Sciatic nerve (tissue), 2 donors: Measurements from ENCODE around the gene SLC31A1. TPM values are rescaled to one million over a fixed set of nuclear protein-coding genes. Genes with fewer than 3 reads are reported as not detected.
A peak's percentile ranks its signal among the peaks of the same experiment; 100 is the strongest.

Experiments
- ATAC-seq: fragments of 200-7000 bp; cut with Tn5 transposase; one replicate; pipeline ENCODE4 v1.9.1; 2020; ENCODE audit warnings: mild to moderate bottlenecking, moderate library complexity
- DNase-seq: peaks from one replicate; pipeline ENCODE4 v3.0.0-alpha.2; 2020; ENCODE audit warnings: low spot score
- intact Hi-C: fragments of 100-400 bp; cut with DNase I; formaldehyde crosslinking; loops from one replicate; pipeline ENCODE4 v1.14.2; 2022
- total RNA-seq: library from RNA; stranded (reverse); fragmentation: NEBNext Ultra II Directional; extraction: Animal tissue kit (Norgen Biotek cat#: 25700); gene quantifications from one replicate; pipeline ENCODE4 v1.2.1, GENCODE V29; 2021
- donor health status: DM: no; HTN: no; CAD: no.
- donor health status: DM: no; HTN: no; CAD: no.

SLC31A1 gene
- 13.2 TPM for total RNA-seq

GRCh38 chr9:113221003-113221799 is at the start of gene SLC31A1, which contains the start of gene FKBP15:
TSS of gene SLC31A1 (plus strand) at chr9:113221544. CDS start at chr9:113256149, 34,605 bp downstream.
TSS of gene FKBP15 (minus strand) at chr9:113221277. CDS start at chr9:113221243, 34 bp downstream.
- DNase-seq (peak; percentile 98), ATAC-seq (peak; percentile 100)
- intact Hi-C loops: no loop called here

DNA sequence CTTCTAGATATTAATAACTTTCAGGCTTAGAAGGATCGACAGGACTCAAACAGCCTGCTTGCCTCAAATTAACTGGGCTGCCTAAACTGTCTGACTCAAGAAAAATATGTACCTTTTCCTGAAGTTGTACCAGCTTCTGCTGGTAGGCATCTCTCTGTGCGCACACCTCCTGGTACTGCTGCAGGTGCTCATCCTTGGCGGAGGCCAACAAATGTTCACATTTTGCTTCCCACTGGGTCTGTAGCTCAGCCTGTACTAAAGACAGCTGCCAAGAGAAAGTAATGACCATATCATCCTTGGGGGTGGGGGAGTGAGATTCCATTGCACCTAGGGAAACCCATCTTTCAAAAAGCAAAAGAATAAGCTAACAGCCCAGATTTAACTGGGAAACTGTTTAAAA is 48.0 kb upstream of the SLC31A1 start:
- no peak for DNase-seq
- intact Hi-C loops: no loop called here
- ATAC-seq: no peak

DNA sequence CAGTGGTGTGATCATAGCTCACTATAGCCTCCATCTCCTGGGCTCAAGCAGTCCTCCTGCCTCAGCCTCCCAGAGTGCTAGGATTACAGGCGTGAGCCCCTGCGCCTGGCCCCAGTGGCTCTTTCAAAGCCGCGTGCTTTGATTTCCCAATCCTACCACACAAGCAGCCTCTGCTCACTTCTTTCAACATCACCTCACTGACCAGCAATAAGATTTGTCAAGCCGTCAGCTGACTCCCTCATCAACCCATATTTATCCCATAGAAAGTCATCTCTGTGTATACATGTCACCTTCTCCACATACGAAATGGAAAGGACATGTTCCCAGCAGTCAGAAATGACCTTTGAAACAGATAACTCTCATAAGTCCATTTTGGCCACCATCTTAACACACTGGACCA is 44.5 kb upstream of the SLC31A1 start:
- intact Hi-C loops: no loop called here
- DNase-seq (no peak), ATAC-seq (no peak)

DNA sequence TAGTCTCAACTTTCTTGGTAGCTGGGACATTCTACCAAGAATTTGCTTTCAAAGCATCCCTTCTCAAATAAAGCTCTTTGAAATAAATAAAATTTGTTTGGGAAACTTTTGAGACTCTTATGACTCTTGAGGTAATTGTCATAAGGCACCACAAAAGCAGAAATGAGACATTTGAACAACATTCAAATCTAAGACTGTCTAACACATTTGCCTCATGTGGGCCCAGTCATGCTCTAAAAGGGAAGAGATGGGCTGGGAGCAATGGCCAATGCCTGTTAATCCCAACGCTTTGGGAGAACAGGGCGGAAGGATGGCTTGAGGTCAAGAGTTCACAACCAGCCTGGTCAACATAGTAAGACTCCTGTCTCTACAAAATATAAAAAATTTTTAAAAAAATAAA is 44.1 kb upstream of the SLC31A1 start:
- intact Hi-C loops: no loop called here
- no peak for ATAC-seq
- DNase-seq: no peak

GRCh38 chr9:113178087-113178486 is 43.3 kb upstream of the SLC31A1 start:
- intact Hi-C loops: no loop called here
- ATAC-seq (no peak), DNase-seq (no peak)

DNA sequence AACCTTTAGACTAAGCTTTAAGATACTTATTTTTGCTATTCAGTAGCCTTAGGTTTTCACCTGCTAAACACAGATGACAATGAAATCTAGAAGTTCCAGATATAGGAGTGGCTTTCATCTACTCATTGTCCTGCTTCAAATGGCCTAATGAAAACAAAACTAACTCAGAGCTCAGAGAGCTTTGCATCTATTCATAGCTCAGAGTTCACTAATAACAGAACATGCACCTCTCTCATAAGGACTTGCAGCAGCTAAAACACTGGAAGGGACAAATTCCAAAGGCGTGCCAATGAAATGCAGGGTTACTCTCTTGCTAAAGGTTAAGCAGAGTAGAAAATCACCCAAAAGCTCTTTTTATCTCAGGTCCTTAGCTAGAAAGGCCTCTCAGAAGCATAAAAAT is 41.5 kb upstream of the SLC31A1 start:
- intact Hi-C loops: no loop called here
- DNase-seq (no peak), ATAC-seq (no peak)

DNA sequence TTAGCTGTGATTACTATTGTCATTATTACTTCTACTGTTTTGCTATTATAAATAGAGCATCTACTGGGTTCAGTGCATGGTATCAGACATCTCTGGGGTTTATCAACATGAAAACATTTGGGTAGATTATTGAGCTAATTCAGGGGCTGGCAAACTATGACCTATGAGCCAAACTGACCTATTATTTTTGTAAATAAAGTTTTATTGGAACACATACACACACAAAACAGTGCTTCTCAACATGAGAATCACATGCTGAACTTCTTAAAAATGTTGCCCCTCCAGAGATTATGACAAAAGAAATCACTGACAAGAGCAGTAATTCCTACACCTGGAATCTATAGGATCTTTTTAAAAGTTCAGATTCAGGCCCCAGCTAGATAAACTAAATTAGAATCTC is 40.2 kb upstream of the SLC31A1 start:
- no peak for DNase-seq
- no peak for ATAC-seq
- intact Hi-C loops: no loop called here

GRCh38 chr9:113183956-113184488 is 37.3 kb upstream of the SLC31A1 start:
- ATAC-seq: no peak
- intact Hi-C loops: no loop called here
- DNase-seq: no peak

- DNase-seq (no peak), ATAC-seq (no peak)
- intact Hi-C loops: no loop called here
Measured at GRCh38 chr9:113184539-113184938, 36.8 kb upstream of the SLC31A1 start.

DNA sequence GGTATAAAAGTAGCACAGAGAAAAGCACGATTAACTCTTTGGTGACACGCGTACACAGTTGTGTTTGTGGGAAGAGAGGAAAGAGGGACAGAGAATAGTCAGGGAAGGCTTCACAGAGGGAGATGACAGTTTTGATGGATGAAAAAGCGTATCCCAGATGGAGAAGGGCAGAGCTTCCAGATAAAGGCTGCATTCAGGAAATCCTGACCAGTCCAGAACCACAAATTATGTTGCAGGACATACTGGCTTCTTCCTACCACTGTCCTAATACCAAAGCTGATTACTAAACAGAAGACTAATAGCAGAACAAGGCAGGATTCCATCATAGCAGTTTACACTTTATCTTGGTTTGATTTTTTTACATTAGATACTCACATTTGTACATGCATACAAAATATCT is 36.1 kb upstream of the SLC31A1 start:
- DNase-seq (no peak), ATAC-seq (no peak)
- intact Hi-C loops: no loop called here

- no peak for DNase-seq
- no peak for ATAC-seq
- intact Hi-C loops: no loop called here
Measured at GRCh38 chr9:113186137-113186755, 35.1 kb upstream of the SLC31A1 start.

DNA sequence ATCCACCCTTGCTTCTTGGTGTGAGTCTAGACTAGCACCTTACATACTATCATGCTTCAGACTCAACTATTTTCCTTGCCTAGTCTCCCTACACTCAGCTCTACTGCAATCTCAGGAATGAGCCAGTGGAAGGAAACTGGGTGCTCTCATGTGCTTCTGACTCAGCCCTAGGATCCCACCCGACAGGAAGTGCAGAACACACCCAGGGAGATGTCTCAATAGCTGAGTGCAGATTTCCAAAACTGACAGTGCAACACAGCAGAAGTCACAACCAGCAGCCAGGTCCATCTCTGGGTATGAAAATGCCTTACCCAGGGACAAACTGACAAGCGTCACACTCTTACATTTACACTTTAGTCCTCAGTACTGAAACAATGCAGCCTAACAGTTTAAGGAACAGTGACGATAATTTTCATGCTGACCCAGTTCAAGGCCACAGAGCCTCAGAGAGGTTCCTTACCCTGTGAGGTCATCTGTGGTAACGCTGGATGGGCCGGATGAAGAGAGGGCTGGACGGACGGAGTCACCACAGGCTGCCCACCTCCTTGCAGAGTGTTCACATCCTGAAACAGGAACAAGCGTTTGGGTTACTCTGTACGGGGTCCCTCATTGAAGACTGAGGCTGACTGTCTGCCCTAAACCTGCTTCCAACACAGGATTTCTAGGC is 33.3 kb upstream of the SLC31A1 start:
- ATAC-seq (peak; percentile 93), DNase-seq (peak; percentile 62)
- intact Hi-C loops: no loop called here

GRCh38 chr9:113192455-113192854 is 28.9 kb upstream of the SLC31A1 start:
- intact Hi-C loops: no loop called here
- DNase-seq: no peak
- ATAC-seq: no peak

DNA sequence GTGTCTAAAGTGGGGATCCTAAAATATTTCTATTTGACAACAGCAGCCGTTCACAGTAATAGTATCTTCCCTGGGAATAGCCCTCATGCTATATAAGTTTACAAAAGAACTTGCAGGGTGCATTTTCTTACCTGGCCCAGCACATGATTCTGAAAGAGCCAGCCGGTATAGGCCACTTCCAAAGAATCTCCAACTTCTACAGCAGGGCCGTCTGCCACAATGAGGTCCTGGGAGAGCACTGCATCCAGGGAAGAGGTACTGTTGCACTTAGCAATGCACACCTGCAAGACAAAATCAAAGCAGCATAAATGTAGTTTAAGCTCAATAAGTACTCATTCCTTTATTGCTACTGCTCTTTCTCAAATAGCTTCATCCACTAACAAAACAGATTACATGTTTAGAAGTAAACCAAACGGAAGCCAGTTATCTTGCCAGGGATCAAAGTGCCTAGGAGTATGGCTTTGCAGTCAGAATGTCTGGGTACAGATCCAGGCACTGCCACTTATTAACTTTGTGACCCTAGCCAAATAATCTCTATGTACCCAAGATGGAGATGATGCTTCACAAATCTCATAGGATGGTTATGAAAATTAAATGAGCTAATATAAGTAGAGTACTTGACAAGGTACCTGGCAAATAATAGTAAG is 21.5 kb upstream of the SLC31A1 start:
- intact Hi-C loops: no loop called here
- DNase-seq (no peak), ATAC-seq (no peak)

- ATAC-seq (no peak), DNase-seq (no peak)
- intact Hi-C loops: no loop called here
Measured at GRCh38 chr9:113205432-113205831, 15.9 kb upstream of the SLC31A1 start.

- no peak for DNase-seq
- ATAC-seq: no peak
- intact Hi-C loops: no loop called here
Measured at GRCh38 chr9:113205861-113206260, 15.5 kb upstream of the SLC31A1 start.

DNA sequence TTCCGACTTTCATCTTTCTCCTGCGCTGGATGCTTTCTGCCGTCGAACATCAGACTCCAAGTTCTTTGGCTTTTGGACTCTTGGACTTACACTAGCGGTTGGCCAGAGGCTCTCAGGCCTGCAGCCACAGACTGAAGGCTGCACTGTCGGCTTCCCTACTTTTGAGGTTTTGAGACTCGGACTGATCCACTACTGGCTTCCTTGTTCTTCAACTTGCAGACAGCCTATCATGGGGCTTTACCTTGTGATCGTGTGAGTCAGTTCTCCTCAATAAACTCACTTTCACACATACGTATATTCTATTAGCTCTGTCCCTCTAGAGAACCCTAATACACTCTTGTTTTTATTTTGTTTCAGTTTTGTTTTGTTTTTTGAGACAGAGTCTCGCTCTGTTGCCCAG is 10.5 kb upstream of the SLC31A1 start:
- intact Hi-C loops: no loop called here
- ATAC-seq (no peak), DNase-seq (no peak)

- intact Hi-C loops: no loop called here
- ATAC-seq (no peak), DNase-seq (no peak)
Measured at GRCh38 chr9:113215132-113215531, 6.2 kb upstream of the SLC31A1 start.

DNA sequence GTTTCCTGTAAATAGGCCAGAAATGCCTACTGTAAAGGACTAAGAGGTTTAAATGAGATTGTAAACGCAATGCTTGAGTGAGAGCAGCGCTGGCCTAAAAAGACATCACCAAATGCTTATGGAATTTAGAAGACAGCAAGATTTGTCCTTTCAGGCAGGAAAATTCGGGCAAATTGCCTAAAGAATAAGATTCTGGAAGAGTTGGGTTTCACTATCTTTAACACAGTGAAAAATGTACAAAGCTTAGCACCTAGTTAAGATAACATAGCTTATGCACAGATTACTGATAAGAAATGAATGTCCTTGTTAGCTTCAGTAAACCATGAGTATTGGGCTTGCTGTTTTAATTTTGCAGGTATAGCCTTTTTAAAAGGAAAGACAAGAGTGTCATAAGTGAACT is 4.9 kb upstream of the SLC31A1 start:
- ATAC-seq (no peak), DNase-seq (no peak)
- intact Hi-C loops: no loop called here
